ENCODE data around the gene ASTN2. TPM values are rescaled to one million over a fixed set of nuclear protein-coding genes. Genes with fewer than 3 reads are reported as not detected.
A peak's percentile ranks its signal among the peaks of the same experiment; 100 is the strongest.

The ASTN2 gene
- total RNA-seq, 1 donor from 2014 or later = 0.53 TPM

DNA sequence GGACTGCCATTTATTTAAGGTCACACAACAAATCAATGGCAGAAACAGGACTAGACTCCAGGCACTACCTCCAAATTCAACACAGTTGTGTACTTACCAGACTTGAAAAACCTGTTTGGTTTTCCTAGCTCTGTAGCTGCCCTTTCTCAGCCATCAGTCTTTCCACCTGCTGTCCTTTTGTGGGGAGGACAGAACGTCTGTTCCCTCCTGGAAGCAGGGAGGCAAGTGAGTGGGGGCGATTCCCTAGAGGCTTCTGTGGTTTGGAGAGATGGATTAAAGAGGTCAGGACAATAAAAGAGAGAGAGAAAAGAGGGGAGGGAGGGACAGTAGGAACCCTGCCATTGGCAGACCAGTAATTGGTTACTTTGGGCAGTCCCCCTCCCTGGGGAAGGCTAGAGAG, 14.7 kb downstream of the ASTN2 start:
- FAIRE-seq (no peak), DNase-seq (ENCODE audit: low read depth) (peak; percentile 3)
- TF ChIP-seq, protein P1, sequence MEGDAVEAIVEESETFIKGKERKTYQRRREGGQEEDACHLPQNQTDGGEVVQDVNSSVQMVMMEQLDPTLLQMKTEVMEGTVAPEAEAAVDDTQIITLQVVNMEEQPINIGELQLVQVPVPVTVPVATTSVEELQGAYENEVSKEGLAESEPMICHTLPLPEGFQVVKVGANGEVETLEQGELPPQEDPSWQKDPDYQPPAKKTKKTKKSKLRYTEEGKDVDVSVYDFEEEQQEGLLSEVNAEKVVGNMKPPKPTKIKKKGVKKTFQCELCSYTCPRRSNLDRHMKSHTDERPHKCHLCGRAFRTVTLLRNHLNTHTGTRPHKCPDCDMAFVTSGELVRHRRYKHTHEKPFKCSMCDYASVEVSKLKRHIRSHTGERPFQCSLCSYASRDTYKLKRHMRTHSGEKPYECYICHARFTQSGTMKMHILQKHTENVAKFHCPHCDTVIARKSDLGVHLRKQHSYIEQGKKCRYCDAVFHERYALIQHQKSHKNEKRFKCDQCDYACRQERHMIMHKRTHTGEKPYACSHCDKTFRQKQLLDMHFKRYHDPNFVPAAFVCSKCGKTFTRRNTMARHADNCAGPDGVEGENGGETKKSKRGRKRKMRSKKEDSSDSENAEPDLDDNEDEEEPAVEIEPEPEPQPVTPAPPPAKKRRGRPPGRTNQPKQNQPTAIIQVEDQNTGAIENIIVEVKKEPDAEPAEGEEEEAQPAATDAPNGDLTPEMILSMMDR (IDR thresholded peaks at IDR 0.05; ENCODE audit: insufficient read depth, low read length, severe bottlenecking) = no peak
- Histone ChIP-seq H3K27me3 (ENCODE audit: control insufficient read depth, insufficient read depth, low read length) (no peaks in the 10 kb centered on the region), H3K36me3 (ENCODE audit: control insufficient read depth, insufficient read depth, low read length) (no peaks in the 10 kb centered on the region), H3K4me3 (ENCODE audit: low read depth, low read length) (no peak overlapping the region)

DNA sequence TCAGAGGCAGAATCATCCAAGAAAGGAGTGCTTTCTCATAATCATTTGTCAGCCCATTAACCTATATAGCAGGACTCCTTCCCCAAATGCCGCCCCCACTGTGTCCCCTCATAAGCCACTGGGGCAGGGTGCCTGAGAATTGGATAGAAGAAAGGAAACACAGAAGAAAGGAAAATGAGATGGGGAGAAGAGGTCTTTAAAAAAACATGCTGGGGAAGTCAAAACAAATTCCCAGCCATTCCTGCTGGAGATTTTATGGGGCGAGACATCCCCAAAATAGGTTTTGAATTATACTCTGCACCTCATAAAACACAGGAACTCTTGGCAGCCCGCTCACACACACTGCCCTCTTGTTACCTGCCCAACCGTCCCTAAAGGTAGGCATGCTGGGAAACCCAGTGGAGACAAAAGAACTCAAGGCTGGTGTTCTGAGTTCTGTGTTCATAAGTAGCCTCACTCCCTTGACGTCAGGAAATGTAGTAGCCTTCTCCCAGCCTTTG, 19.7 kb downstream of the ASTN2 start:
- TF ChIP-seq, protein P1 (IDR thresholded peaks at IDR 0.05; ENCODE audit: insufficient read depth, low read length, severe bottlenecking) = no peak
- no peak for FAIRE-seq

DNA sequence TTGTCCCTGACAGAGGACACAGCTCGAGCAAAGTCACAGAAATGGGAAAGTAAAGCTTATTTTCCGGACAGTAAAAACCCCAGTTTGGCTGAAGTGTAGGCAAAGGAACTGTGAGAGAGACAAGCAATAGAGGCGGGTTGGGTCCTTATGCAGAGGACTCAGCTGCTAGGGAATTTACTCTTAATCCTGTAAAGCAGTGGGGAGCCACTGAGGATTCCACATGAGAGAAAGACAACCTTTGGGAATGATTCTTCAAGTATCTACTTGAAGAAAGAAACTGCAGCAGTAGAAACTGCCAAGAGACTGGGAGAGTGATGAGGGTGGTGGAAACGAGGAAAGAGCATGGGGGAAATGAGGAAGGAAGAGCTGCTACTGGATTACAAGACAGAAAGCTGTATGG, 20.2 kb downstream of the ASTN2 start:
- no peak for FAIRE-seq

More for the DNA sequence above, 19.7 kb downstream of the ASTN2 start:
- H3K36me3 ChIP-seq (ENCODE audit: control insufficient read depth, insufficient read depth, low read length) = no peaks in the 10 kb centered on the region
- DNase-seq (ENCODE audit: low read depth) = no peak
- no peak overlapping the region for H3K4me3 ChIP-seq (ENCODE audit: low read depth, low read length)
- H3K27me3 ChIP-seq (ENCODE audit: control insufficient read depth, insufficient read depth, low read length) = no peaks in the 10 kb centered on the region

DNA sequence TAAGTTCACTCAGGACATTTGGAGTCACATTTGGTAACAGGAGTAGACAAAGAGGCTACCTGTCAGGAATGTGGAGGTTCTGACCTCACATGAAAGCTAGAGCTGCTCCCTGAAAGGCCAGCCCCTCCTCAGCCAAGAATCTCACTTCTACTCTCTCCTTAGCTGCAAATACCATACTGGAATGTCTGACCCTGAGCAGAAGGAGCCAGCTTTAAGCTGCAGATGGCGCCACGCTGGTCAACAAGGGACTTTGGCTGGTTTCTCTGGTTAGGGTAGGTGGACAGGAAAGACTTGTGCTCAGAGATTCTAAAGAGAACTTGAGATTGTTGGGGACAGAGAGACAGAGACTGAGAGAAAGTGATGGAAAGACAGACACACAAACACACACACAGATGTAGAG, 21.9 kb downstream of the ASTN2 start:
- FAIRE-seq (no peak), DNase-seq (ENCODE audit: low read depth) (no peak)
- H3K4me3 ChIP-seq (ENCODE audit: low read depth, low read length) = no peak overlapping the region
- H3K36me3 ChIP-seq (ENCODE audit: control insufficient read depth, insufficient read depth, low read length) = no peaks in the 10 kb centered on the region
- no peaks in the 10 kb centered on the region for H3K27me3 ChIP-seq (ENCODE audit: control insufficient read depth, insufficient read depth, low read length)
- TF ChIP-seq, protein P1 (IDR thresholded peaks at IDR 0.05; ENCODE audit: insufficient read depth, low read length, severe bottlenecking) = no peak

More for the DNA sequence above, 20.2 kb downstream of the ASTN2 start:
- no peaks in the 10 kb centered on the region for H3K36me3 ChIP-seq (ENCODE audit: control insufficient read depth, insufficient read depth, low read length)
- H3K4me3 ChIP-seq (ENCODE audit: low read depth, low read length) = no peak overlapping the region
- no peaks in the 10 kb centered on the region for H3K27me3 ChIP-seq (ENCODE audit: control insufficient read depth, insufficient read depth, low read length)
- TF ChIP-seq, protein P1 (IDR thresholded peaks at IDR 0.05; ENCODE audit: insufficient read depth, low read length, severe bottlenecking) = no peak
- no peak for DNase-seq (ENCODE audit: low read depth)

DNA sequence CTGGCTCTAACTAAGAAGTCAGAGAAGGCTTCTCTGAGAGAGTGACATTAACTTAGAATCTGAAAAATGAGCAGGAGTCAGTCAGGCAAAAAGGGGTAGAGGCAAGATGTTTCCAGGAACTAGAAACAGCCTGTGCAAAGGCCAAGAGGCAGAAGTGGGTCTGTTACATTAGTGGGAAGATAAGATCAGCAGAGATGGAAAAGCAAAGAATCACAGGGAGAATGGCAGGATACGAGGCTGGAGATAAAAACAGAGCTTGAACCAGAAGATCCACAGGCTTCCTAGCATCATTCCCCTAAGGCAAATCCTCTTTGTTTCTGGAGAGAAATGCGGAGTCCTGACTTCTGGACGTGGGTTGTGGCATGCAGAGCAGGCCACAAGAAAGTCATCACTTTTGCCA, 27.4 kb downstream of the ASTN2 start:
- Histone ChIP-seq H3K27me3 (ENCODE audit: control insufficient read depth, insufficient read depth, low read length) (no peaks in the 10 kb centered on the region), H3K4me3 (ENCODE audit: low read depth, low read length) (no peak overlapping the region), H3K36me3 (ENCODE audit: control insufficient read depth, insufficient read depth, low read length) (no peaks in the 10 kb centered on the region)
- TF ChIP-seq, protein P1 (IDR thresholded peaks at IDR 0.05; ENCODE audit: insufficient read depth, low read length, severe bottlenecking) = no peak
- FAIRE-seq (no peak), DNase-seq (ENCODE audit: low read depth) (no peak)

DNA sequence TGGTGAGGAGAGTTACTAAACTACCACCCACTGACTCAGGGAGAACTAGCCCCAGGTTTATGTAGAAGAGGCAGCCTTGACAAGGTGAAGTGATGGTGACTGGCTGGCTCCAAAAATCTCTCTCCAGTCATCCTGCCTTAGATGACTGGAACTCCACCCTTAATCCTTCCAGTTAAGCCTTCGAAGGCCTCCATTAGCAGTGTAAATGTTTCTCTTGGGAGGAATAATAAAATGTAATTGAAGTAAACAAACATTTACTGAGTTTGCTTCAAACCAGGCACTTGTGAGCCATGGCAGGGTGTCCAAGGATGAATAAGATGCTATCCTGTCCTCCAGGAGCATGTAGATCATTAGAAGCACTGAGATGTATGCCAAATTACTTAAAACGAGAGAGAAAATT, 35.5 kb downstream of the ASTN2 start:
- no peaks in the 10 kb centered on the region for H3K36me3 ChIP-seq (ENCODE audit: control insufficient read depth, insufficient read depth, low read length)
- TF ChIP-seq, protein P1 (IDR thresholded peaks at IDR 0.05; ENCODE audit: insufficient read depth, low read length, severe bottlenecking) = no peak
- H3K27me3 ChIP-seq (ENCODE audit: control insufficient read depth, insufficient read depth, low read length) = no peaks in the 10 kb centered on the region
- no peak overlapping the region for H3K4me3 ChIP-seq (ENCODE audit: low read depth, low read length)
- FAIRE-seq (no peak), DNase-seq (ENCODE audit: low read depth) (no peak)

Measured in bronchial epithelial cell (primary cell).